Activated CD4-positive, CD25-positive, alpha-beta regulatory T cell treated with anti-CD3 and anti-CD28 coated beads, Interleukin-2, amount 50 U/mL, for 16 hours (primary cell): ENCODE results near the gene SLC17A2.
A peak's percentile ranks its signal among the peaks of the same experiment; 100 is the strongest.

Source experiments
- DNase-seq: peaks from one replicate; pipeline ENCODE4 v3.0.0-alpha.2; 2020; ENCODE audit warnings: low read depth, low spot score

The SLC17A2 gene

GRCh38 chr6:25930532-25931410 lies at the start of gene SLC17A2:
Gene SLC17A2, minus strand, starts transcription at chr6:25930691. Its CDS starts 4,895 bp downstream, at chr6:25925796.
- DNase-seq = no peak

GRCh38 chr6:25975923-25976560 lies 45.6 kb upstream of the SLC17A2 start:
- no peak for DNase-seq

DNA sequence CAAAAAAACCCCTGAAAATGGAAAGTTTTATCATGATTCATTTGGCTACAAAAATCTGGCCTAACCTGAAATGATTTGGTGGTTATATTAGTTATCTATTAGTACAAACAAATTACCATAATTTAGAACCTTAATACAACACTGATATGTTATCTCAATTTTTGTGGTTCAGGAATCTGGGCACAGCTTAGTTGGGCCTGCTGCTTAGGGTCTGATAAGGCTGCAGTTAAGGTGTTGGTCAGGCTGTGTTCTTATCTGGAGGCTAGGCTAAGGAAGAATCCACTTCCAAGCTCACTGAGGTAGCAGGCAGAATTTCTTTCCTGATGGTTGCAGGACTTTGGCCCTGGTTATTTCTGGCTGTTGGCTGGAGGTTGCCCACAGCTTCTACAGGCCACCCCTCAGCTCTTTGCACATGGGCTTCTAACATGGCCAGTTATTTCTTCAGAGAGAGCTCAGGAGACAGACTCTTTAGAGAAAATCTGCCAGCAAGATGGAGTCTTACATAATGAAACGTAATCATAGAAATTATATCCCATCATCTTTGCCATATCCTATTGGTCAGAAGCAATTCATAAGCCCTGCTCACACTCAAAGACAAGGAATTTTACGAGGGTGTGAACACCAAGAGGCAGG lies 43.5 kb upstream of the SLC17A2 start:
- no peak for DNase-seq

DNA sequence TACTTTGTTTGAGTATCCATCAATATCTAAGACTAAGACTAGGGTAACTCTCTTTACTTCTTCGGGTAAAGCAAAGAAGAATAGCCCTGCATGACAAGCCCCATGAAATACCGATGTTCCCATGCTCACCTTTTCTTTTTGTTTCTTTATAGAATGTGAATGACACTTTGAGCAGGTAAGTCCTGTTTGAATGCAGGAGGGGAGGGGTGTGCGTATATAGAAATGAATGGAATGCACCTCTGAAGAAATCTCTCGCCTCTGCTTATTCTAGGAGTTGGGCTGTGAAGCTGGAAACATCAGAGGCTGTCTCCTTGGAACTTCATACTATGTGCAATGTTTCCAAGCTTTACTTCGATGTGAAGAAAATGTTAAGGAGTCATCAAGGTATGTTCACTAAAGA lies 42.4 kb upstream of the SLC17A2 start:
- no peak for DNase-seq

DNA sequence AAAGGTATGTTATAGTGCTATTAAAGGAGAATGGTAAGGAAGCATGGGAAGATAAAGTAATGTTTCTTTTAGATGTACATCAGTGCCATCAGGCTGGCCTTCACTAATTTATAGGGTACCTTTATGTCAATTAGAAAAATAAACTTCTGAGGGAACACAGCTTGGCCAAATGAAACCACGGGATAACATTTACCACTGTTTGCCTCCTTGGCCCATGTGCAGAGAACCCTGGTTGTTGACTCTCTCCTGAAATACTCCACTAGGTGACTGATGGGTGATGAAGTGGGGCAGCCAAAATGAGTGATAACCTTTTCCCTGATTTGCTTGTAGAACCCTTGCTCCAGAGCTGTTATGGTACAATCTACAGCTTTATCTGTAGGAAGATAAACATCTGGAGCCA lies 41.6 kb upstream of the SLC17A2 start:
- no peak for DNase-seq

DNA sequence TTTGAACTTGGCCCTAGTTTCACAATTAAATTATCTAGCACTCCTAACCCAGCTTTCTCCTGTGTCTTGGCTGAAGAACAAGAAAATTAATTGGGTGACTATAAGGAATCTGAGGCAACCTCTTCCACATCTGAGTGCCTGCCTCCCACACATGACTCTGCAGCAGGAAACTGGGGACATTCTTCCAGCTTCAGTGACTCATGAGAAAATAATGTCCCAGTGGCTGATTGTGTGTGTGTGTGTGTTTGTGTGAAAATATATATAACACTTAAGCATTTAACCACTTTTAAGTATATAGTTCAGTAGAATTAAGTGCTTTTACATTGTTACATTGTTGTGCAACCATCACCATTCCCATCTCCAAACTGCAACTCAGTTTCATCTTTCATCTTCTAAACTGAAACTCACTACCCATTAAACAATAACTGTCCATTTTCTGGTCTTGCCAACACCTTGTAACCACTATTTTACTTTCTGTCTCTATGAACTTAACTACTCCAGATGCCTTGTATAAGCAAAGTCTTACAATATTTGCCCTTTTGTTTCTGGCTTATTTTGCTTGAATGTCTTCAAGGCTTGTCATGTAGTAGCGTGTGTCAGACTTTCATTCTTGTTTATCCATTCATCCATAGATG lies 40.8 kb upstream of the SLC17A2 start:
- no peak for DNase-seq

DNA sequence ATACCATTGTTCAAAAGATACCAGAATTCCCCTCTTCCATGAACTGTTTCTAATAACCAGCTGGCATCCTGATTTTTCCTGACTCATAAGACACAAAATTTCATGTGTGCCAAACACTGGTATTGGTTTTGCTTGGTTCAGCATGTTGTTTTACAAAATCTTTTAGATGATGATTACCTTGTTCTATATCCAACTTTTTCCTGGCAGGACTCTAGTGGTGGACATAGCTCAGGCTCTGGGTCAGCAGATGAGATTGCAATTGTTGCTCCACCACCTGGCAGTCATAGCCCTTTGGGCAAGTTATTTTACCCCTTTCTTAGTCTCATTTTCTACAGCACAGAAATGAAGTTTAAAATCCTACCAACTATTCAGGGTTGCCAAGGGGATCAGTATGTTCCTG lies 38.3 kb upstream of the SLC17A2 start:
- no peak for DNase-seq

- no peak for DNase-seq
Observed at GRCh38 chr6:25966711-25967110, 36.2 kb upstream of the SLC17A2 start.

DNA sequence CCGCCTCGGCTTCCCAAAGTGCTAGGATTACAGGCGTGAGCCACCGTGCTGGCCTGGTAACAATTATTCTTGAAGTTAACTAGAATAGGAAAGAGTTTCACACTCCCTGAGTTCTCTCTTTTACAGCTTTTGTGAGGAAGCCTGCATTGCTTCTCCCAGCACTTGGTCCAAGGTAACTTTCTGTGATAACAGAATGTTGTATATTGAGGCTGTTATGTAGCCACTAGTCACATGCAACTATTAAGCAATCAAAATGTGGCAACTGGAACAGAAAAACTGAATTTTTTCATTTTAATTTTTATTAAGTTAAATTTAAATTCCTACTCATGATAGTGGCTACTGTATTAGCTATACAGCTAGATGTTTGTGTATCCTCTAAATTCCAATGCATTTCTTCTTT lies 34.6 kb upstream of the SLC17A2 start:
- DNase-seq = no peak

DNA sequence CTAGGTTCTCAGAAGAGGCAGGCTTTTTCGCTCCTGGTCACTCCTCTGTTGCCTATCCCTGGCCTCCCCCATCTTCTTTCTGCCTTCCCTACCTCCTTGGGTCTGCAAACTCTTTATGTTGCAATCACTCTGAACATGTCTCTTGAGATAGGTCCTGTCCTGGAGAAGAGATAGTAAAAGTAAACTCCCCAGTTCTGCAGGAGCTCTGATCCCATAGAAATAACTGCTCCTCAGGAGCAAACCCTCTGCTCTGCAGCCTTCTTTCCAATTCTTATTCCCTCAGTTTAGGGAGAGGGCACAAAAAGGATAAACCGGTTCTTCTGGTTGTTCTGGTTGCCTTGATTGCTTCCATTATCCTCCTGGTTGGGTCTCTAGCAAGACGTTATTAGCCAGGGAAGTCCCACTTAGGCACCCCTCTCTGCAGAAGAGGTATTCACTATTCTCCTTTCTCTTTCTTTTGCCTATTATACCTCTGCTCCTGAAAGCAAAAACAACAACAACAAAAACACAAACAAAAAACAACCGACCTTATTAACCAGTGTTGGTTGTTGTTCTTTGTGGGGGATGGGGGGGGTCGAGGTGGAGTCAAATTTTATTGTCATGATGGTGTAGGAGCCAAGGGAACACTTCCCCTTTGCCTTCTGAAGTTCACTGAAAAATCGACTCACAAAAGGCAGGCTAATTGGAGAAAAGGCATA lies 33.1 kb upstream of the SLC17A2 start:
- no peak for DNase-seq

GRCh38 chr6:25962149-25963127 lies 31.9 kb upstream of the SLC17A2 start, which contains the start of gene TRIM38:
Gene TRIM38, plus strand, starts transcription at chr6:25962802. Its CDS starts 3,721 bp downstream, at chr6:25966523.
- DNase-seq = peak; percentile 64

- DNase-seq = no peak
Observed at GRCh38 chr6:25961619-25962148, 31.2 kb upstream of the SLC17A2 start.

- no peak for DNase-seq
Observed at GRCh38 chr6:25960734-25961133, 30.2 kb upstream of the SLC17A2 start.

GRCh38 chr6:25959890-25960536 lies 29.5 kb upstream of the SLC17A2 start:
- DNase-seq = no peak

DNA sequence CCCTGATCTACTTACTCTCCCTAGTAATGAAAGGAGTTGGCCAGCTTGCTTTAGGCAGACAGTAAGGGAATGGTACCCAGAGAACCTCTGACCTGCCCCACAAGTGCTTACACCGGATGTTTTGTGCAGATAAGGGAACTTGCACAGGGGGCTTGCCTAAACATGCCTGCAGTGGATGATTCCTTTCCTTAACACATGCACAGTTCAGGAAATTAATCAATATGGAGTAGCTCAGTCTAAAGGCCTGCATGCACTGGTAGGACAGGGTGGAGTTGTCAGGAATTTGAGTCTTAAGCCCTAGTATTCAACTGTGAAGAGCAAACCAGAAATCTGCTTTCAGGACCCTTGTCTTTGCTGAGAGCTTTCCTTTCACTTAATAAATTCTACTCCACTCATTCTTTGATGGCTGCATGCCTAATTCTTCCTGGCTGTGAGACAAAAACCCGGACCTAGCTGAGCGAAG lies 28.2 kb upstream of the SLC17A2 start:
- no peak for DNase-seq

DNA sequence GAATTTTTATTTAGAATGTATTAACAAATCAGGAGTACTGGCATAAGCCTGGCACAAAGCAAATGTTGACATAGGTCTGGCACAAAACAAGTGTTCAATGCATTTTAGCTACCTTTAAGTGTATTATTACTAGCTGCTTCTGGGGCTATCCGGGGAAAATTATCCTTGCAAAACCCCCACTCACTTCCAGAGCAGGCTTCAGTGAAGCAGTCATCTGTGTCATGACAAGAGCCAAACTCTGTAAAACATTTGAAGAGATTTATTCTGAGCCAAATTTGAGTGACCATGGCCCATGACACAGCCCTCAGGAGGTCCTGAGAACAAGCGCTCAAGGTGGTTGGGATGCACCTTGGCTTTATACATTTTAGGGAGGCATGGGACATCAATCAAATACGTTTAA lies 25.7 kb upstream of the SLC17A2 start:
- DNase-seq = no peak

GRCh38 chr6:25954756-25955155 lies 24.3 kb upstream of the SLC17A2 start:
- no peak for DNase-seq

- no peak for DNase-seq
Observed at GRCh38 chr6:25953733-25954132, 23.2 kb upstream of the SLC17A2 start.

DNA sequence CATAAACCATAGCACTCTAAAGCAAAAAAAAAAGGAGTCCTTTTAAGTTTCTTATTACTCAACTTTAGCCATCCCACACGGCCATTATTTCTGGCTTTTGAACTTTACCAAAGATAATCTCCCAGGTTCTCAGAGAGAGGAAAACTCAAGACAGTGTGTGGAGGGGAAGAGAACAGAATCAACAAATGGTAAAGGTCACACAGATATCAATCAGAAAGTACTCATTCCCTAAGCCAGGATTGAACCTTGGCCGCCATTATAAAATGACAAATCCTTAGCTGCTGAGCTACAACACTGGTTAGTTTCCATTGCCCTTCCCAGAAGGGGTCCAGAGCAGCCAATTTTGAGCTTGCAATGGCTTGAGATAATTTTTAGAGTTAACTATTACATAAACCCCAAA lies 22.0 kb upstream of the SLC17A2 start:
- DNase-seq = no peak
